Loucy (cell line): Measurements from ENCODE around the gene RFPL4AL1.
"Not testable (repeated sequence)": the region's sequence is repeated elsewhere in the genome, so short reads cannot be mapped to it uniquely, and the experiment has no call there.

Experiments
- H2AFZ ChIP-seq: fragments of 200-600 bp; sonication (generic); 2 replicates; pipeline ENCODE4 v1.6.0; 2016; ENCODE audit warnings: antibody characterized with exemption, mild to moderate bottlenecking, low read length, moderate library complexity
- H3F3A ChIP-seq: fragments of 200-600 bp; 2 replicates; pipeline ENCODE4 v1.6.0; 2016; ENCODE audit warnings: antibody characterized with exemption, low read depth, mild to moderate bottlenecking
- H3K27me3 ChIP-seq: fragments of 200-600 bp; sonication (generic); 2 replicates; pipeline ENCODE4 v1.6.1; 2014; ENCODE audit warnings: low read length, mild to moderate bottlenecking; ENCODE audit not compliant: insufficient read depth, poor library complexity, severe bottlenecking
- H3K36me3 ChIP-seq: fragments of 200-600 bp; sonication (generic); 2 replicates; pipeline ENCODE4 v1.6.1; 2016; ENCODE audit warnings: low read length; ENCODE audit not compliant: insufficient read depth
- H3K4me1 ChIP-seq: fragments of 200-600 bp; sonication (generic); 2 replicates; pipeline ENCODE4 v1.5.1; 2014; ENCODE audit warnings: low read length, mild to moderate bottlenecking; ENCODE audit not compliant: insufficient read depth, poor library complexity, severe bottlenecking
- H3K4me2 ChIP-seq: fragments of 200-600 bp; sonication (generic); 2 replicates; pipeline ENCODE4 v1.6.0; 2014; ENCODE audit warnings: antibody characterized with exemption, low read length, low read depth, mild to moderate bottlenecking; ENCODE audit not compliant: poor library complexity, severe bottlenecking
- H3K4me3 ChIP-seq: fragments of 200-600 bp; sonication (generic); 2 replicates; pipeline ENCODE4 v1.5.1; 2014; ENCODE audit warnings: low read length, mild to moderate bottlenecking, mixed read lengths; ENCODE audit not compliant: poor library complexity, severe bottlenecking
- H3K79me2 ChIP-seq: fragments of 200-600 bp; sonication (generic); 2 replicates; pipeline ENCODE4 v1.6.1; 2014; ENCODE audit warnings: low read length; ENCODE audit not compliant: insufficient read depth
- H3K9ac ChIP-seq: fragments of 200-600 bp; sonication (generic); 2 replicates; pipeline ENCODE4 v1.6.0; 2014; ENCODE audit warnings: mild to moderate bottlenecking, low read depth, low read length, moderate library complexity; ENCODE audit not compliant: poor library complexity, severe bottlenecking
- H3K9me2 ChIP-seq: fragments of 200-600 bp; sonication (generic); replicated peaks from 2 replicates; pipeline ENCODE4 v1.6.1; 2016; ENCODE audit warnings: low read depth, low read length, mixed read lengths
- H3K9me3 ChIP-seq: fragments of 200-600 bp; sonication (generic); 2 replicates; pipeline ENCODE4 v1.6.1; 2014; ENCODE audit warnings: mild to moderate bottlenecking, antibody characterized with exemption, low read length, low read depth; ENCODE audit not compliant: insufficient read depth
- H4K20me1 ChIP-seq: fragments of 200-600 bp; sonication (generic); 2 replicates; pipeline ENCODE4 v1.6.0; 2014; ENCODE audit warnings: antibody characterized with exemption, low read length, mild to moderate bottlenecking; ENCODE audit not compliant: insufficient read depth, poor library complexity, severe bottlenecking
- EZH2phosphoT487 ChIP-seq: fragments of 200-600 bp; IDR thresholded peaks from 2 replicates; pipeline ENCODE4 v1.6.1; 2018; ENCODE audit warnings: antibody characterized with exemption, mild to moderate bottlenecking, moderate library complexity, borderline replicate concordance
- TF ChIP-seq, protein P1 (sequence below): fragments of 200-600 bp; sonication (generic); conservative IDR thresholded peaks from 2 replicates; pipeline ENCODE4 v1.5.1; 2014; ENCODE audit warnings: mild to moderate bottlenecking, antibody characterized with exemption, low read length

The RFPL4AL1 gene

DNA sequence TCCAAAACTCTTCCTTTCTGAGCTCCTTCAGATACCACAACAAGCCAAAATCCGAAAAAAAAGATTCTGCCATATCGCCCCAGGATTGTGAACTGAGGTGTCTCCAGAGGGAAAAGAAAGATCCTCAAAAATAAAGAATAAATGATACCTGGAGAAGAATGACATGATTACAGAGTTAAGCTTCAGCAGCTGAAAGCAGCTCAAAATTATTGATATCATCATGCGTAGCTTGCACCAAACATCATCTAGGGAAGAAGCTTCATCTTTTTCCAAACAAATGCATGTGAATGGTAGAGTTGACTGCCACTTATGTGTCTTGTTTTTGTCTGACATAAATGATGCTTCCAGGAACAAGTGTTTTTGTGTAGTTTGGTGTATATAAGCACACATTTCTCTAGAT, 30.6 kb upstream of the RFPL4AL1 start, which contains the start of gene NLRP9:
NLRP9 (minus strand) TSS at position 101 of the 400 bp plus-strand sequence; CDS start at position 73, 28 bp downstream.
- H3K4me2 ChIP-seq, result no peak within 1 kb of the TSS
- H3K79me2 ChIP-seq, result no peaks in the 10 kb centered on the region
- H3K4me1 ChIP-seq, result no peaks in the 10 kb centered on the region
- H3K9me3 ChIP-seq, result 0 out of 2 replicates have a peak, but pooled peaks cover 3% of the 10 kb centered on the region
- H3K9ac ChIP-seq, result no peak within 1 kb of the TSS
- no peaks in the 10 kb centered on the region for H3K36me3 ChIP-seq
- no peaks in the 10 kb centered on the region; the same call in 1 of the 2 replicates for H3K9me2 ChIP-seq
- H3F3A ChIP-seq, result no peaks in the 10 kb centered on the region
- TF ChIP-seq EZH2phosphoT487, result no peak
- TF ChIP-seq, protein P1, sequence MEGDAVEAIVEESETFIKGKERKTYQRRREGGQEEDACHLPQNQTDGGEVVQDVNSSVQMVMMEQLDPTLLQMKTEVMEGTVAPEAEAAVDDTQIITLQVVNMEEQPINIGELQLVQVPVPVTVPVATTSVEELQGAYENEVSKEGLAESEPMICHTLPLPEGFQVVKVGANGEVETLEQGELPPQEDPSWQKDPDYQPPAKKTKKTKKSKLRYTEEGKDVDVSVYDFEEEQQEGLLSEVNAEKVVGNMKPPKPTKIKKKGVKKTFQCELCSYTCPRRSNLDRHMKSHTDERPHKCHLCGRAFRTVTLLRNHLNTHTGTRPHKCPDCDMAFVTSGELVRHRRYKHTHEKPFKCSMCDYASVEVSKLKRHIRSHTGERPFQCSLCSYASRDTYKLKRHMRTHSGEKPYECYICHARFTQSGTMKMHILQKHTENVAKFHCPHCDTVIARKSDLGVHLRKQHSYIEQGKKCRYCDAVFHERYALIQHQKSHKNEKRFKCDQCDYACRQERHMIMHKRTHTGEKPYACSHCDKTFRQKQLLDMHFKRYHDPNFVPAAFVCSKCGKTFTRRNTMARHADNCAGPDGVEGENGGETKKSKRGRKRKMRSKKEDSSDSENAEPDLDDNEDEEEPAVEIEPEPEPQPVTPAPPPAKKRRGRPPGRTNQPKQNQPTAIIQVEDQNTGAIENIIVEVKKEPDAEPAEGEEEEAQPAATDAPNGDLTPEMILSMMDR, result no peak
- no peak within 1 kb of the TSS for H2AFZ ChIP-seq
- no peaks in the 10 kb centered on the region for H4K20me1 ChIP-seq
- H3K4me3 ChIP-seq, result no peak within 1 kb of the TSS
- H3K27me3 ChIP-seq, result no peaks in the 10 kb centered on the region

DNA sequence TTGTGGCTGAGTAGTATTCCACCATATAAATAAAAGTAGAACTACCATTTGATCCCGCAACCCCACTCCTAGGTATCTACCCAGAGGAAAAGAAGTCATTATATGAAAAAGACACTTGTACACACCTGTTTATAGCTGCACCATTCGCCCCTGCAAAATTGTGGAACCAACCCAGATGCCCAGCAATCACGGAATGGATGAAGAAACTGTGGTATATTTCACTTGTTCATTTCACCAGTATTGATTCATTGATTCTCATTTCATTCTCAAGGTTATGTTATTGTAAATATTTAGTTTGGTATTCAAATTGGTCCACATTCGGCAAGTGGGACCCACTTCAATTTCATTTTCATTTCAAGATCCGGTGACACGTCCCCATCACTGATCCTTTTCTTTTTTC, 18.2 kb upstream of the RFPL4AL1 start:
- no peak for TF ChIP-seq EZH2phosphoT487
- TF ChIP-seq, protein P1, result no peak
- no peak overlapping the region for H2AFZ ChIP-seq
- peaks cover 3% of the 10 kb centered on the region; the same call in 1 of the 2 replicates for H3K9me3 ChIP-seq
- no peaks in the 10 kb centered on the region for H3K4me1 ChIP-seq
- no peaks in the 10 kb centered on the region for H3K79me2 ChIP-seq
- H3K9me2 ChIP-seq, result no peaks in the 10 kb centered on the region
- no peaks in the 10 kb centered on the region for H4K20me1 ChIP-seq
- H3K4me3 ChIP-seq, result no peak overlapping the region
- no peak overlapping the region for H3K9ac ChIP-seq
- H3F3A ChIP-seq, result no peaks in the 10 kb centered on the region
- no peak overlapping the region for H3K4me2 ChIP-seq
- no peaks in the 10 kb centered on the region for H3K36me3 ChIP-seq
- H3K27me3 ChIP-seq, result no peaks in the 10 kb centered on the region

DNA sequence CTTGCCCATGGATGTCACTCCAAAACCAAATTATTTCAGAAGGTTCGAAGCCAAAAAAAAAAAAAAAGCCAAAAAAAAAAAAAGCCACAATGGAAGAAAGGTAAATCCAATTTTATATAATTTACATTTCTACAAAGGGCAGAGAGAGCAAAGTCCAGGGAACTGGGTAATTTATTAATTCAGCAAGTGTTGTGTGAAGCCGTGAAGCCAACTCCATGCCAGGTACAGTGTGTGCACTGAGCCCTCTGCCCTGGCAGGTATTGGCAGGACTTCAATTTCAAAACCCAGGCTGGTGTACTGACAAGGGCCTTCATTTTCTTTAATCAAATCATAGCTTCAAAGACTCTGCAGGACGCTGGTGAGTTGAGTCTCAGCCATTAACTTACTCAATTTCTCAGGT, 15.5 kb upstream of the RFPL4AL1 start:
- Histone ChIP-seq H3K4me1 (no peaks in the 10 kb centered on the region), H3K9me3 (0 out of 2 replicates have a peak, but pooled peaks cover 3% of the 10 kb centered on the region), H2AFZ (no peak overlapping the region), H3K36me3 (no peaks in the 10 kb centered on the region), H3K9me2 (no peaks in the 10 kb centered on the region), H3K4me3 (no peak overlapping the region), H3K9ac (no peak overlapping the region), H3K27me3 (no peaks in the 10 kb centered on the region), H3F3A (no peaks in the 10 kb centered on the region), H3K4me2 (no peak overlapping the region), H4K20me1 (no peaks in the 10 kb centered on the region), H3K79me2 (no peaks in the 10 kb centered on the region)
- TF ChIP-seq EZH2phosphoT487, result no peak
- TF ChIP-seq, protein P1, result no peak

DNA sequence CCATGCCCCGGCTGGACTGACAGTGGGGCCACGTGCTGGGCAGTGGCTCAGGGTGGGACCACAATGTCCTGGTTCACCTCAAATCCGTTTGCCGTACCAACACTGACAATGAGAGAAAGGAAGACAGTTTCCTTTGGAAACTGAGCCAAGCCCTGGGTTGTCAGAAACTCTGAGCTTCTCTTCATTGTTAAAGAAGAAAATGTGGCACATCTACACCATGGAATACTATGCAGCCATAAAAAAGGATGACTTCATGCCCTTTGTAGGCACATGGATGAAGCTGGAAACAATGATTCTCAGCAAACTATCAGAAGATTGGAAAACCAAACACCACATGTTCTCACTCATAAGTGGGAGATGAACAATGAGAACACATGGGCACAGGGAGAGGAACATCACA, 12.1 kb upstream of the RFPL4AL1 start:
- H3K9me2 ChIP-seq, H3F3A ChIP-seq, H3K9ac ChIP-seq, H2AFZ ChIP-seq, H3K4me1 ChIP-seq, H3K79me2 ChIP-seq, H3K27me3 ChIP-seq, H3K9me3 ChIP-seq, H4K20me1 ChIP-seq, H3K4me3 ChIP-seq, H3K36me3 ChIP-seq, H3K4me2 ChIP-seq: not testable (repeated sequence)

DNA sequence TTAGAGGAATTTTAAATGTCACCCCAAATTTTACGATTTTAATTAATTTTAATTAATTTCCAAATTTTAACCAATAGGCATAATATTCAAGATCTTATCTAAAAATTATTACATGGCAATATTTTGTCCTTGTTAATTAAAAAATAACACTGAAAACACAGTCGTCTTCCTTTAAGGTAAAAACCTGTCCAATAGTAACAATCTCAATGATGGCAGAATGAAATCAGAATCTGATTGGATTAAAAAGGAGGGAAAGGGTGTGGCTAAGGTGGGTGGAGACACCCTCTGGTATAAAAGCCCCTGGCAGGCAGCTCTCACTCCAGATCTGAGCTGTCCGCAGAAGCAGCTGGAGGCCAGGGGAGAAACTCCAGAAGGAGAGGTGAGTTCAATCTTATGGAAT, 10.1 kb upstream of the RFPL4AL1 start, which contains the start of gene RFPL4A:
RFPL4A (plus strand) TSS at position 301 of the 400 bp plus-strand sequence. CDS start 2,704 bp downstream, outside the sequence.
- not testable (repeated sequence) for H3K4me2 ChIP-seq, H3K9ac ChIP-seq, H3F3A ChIP-seq, H3K36me3 ChIP-seq, H3K9me3 ChIP-seq, H3K27me3 ChIP-seq, H3K4me1 ChIP-seq, H3K79me2 ChIP-seq, H3K9me2 ChIP-seq, H2AFZ ChIP-seq, H3K4me3 ChIP-seq, H4K20me1 ChIP-seq
